GM19324 (cell line): Measurements from ENCODE around the gene WDR70.
"Not testable (repeated sequence)": the region's sequence is repeated elsewhere in the genome, so short reads cannot be mapped to it uniquely, and the experiment has no call there.

Experiments
- ATAC-seq: cut with Tn5 transposase; IDR thresholded peaks from one replicate; pipeline ENCODE4 v1.9.1; 2021; ENCODE audit warnings: mild to moderate bottlenecking, moderate library complexity; ENCODE audit not compliant: unreplicated experiment, low FRiP score

WDR70 gene

DNA sequence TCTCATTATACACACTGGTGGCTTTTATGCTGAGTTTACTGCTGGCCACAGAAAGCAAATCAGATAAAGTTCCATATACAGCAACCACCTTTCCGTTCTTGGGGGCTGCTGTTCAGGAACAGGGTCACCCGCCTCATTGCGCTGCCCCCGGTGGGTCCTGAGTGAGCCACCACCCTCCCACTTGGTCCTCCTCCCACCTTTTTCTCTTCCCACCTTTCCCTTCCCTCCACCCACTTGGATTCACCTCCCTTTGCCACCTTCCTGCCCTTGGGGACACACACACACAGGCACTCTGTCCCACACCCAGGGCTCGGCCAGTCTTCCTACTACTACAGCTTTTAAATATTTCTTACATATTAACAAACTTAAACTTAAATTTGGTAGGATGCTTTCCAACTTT, 127.6 kb downstream of the WDR70 start:
- ATAC-seq = no peak

DNA sequence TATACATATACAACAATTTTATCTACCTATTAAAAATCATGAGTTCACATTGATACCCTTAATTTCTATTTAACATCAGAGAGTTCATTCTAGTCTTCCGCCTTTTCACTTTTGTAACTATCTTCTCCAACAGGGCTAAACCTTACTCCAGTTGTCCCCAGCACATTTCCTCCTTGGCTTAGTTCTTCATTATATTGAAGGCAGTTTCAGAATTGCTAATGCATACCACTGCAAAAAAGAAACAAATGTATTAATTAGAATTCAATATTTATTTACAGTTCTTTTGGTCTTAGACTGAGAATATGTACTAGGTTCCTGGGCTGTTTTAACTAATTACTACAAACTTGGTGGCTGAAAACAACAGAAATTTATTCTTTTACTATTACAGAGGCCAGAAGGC, 132.5 kb downstream of the WDR70 start:
- ATAC-seq = no peak

DNA sequence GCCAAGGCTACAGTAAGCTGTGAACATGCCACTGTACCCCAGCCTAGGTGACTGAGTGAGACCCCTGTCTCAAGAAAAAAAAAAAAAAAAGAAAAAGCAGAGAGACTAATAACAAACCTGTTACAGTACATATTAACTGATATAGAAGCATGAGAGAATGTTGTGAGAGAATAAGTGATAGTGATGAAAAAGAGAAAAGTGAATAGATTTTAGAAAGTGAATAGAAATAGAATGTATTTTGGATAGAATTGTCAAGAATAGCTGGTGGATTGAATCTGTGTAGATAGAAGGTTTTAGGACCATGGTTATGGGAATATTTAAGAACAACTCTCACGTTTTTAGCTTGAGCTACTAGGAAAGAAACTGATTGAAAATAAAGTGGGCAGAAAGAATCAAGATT, 135.8 kb downstream of the WDR70 start:
- no peak for ATAC-seq

DNA sequence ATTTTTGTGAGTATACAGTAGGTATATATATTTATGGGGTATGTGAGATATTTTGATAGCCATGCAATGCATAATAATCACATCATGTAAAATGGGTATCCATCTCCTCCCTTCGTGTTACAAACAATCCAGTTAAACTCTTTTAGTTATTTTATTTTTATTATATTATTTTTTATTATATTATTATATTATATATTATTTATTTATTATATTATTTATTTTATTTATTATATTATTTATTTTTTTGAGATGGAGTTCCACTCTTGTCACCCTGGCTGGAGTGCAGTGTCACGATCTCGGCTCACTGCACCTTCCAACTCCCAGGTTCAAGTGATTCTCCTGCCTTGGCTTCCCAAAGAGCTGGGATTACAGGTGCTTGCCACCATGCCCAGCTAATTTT, 138.6 kb downstream of the WDR70 start:
- no peak for ATAC-seq

GRCh38 chr5:37518356-37518755, 139.2 kb downstream of the WDR70 start:
- ATAC-seq = not testable (repeated sequence)

GRCh38 chr5:37519304-37519703, 140.2 kb downstream of the WDR70 start:
- no peak for ATAC-seq

GRCh38 chr5:37519807-37520206, 140.7 kb downstream of the WDR70 start:
- no peak for ATAC-seq

DNA sequence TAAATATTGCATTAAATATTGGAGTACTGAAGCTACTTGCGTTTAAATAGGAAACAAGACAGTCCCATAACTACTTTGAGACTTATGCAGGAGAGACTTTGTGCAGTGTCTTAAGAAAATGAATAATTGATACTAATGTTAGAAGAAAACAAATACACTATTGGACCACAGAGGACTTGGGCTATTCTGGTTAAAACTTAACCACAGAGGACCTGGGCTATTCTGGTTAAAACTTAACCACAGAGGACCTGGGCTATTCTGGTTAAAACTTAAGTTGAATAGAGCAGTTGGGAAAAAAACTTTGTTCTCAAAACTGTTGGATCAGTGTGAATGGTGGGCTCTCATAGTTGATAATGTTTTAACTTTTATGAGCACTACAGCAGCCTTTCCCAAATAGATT, 141.7 kb downstream of the WDR70 start:
- no peak for ATAC-seq

- no peak for ATAC-seq
These were observed 154.0 kb downstream of the WDR70 start for GRCh38 chr5:37532976-37533740.

DNA sequence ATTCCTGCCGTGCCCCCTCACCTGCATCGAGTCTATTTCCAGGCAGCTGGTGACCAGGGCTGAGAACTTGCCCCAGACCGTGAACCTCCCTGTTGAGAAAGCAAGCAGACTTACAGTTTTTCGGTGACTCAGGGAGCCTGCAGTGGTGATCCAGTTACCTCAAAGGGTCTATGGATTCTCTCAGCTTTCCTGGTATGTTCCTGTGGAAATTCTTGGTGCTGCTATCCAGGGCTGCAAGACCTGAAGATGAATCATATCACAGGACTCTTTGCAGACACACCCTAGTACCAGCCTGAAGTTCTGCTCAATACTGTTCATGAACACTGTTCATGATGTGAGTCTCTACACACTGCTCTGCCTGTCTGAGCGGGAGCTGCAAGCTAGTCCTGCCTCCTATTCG, 154.7 kb downstream of the WDR70 start:
- no peak for ATAC-seq

DNA sequence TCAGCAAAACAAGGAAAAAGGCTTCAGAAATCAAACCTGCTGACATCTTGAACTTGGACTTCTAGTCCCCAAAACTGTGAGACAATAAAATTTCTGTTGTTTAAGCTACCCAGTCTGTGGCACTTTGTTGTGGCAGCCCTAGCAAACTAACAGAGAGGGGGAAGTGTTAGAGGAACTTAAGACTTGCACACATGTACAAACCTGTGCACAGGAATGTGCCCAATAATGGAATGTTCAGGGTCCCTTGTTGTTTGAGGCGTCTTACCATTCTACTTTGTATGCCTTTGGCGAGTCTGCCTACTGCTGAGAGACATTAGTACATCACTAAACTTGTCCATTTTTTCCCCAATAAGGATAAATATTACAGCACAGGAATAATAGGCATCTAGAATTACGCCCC, 160.3 kb downstream of the WDR70 start:
- no peak for ATAC-seq

DNA sequence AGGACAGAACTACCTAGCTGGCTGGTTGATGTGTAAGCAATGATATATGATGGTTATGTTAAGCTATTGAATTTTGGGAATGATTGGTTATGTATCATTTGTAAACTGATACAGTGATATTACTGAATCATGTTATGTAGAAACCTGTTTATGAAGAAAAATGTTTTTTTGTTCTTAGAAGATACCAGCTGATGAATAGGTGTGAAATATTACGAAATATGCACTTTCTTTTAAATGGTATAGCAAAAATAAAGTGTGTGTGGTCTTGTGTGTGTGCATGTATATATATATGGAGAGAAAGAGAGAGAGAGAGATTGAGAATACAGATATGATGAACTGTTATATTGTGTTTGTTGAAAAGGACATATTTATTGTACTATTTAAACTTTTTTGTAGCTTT, 164.1 kb downstream of the WDR70 start:
- no peak for ATAC-seq

DNA sequence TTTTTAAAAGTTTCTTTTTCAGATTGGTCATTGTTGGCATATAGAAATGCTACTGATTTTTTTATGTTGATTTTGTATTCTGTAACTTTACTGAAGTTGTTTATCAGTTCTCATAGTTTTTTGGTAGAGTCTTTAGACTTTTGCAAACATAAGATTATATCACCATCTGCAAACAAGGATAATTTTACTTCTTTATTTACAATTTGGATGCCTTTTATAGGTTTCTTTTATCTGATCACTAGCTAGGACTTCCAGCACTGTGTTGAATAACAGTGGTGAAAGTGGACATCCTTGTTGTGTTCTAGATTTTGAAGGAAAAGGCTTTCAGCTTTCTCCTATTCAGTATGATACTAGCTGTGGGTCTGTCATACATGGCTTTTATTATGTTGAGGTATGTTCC, 170.3 kb downstream of the WDR70 start:
- ATAC-seq = no peak

- ATAC-seq = no peak
These were observed 173.0 kb downstream of the WDR70 start for GRCh38 chr5:37552161-37552560.

- no peak for ATAC-seq
These were observed 173.9 kb downstream of the WDR70 start for GRCh38 chr5:37552770-37553719.

DNA sequence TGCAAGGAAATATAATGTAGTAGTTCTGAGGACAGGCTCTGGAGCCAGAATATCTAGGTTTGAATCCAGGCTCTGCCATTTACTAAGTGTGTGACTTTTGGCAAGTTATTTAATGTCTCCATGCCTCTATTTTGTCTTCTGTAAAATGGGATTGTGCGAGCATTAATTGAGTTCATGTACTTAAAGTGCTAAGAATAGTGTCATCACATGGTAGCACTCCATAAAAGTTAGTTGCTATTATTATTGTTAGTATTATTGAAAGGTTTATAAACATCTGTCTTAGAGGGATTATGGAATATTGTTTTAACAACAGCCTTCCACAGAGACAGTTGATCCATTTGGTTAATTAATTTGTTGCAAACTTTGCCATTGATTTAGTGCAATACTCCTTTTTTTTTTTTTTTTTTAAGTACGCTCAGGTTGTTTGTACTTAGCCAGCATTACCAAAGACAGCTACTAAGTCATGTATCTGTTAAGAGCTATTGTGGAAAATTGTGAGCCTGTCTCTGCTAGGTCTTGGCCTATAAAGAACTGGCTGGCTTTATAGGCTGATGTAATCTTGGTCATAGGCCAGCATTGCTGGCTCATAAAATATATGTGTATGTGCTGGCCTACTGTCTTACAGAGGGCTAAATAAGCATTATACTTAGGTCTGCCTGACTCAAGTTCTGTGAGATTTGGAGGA, 174.7 kb downstream of the WDR70 start:
- ATAC-seq = no peak

DNA sequence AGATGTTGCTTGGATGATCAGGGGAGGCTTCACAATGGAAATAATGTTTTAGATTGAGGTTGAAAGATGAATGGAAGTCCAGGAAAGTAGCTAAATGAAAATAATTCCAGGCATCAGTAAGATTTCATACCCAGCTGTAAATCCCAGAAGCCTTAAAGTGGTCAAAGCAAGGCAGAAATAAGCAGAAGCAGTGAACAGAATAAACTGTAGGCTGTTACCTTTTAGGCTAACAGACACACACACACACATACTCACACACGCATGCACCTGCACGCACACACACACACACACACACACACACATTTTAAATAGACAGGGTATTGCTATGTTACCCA, 175.3 kb downstream of the WDR70 start:
- no peak for ATAC-seq

DNA sequence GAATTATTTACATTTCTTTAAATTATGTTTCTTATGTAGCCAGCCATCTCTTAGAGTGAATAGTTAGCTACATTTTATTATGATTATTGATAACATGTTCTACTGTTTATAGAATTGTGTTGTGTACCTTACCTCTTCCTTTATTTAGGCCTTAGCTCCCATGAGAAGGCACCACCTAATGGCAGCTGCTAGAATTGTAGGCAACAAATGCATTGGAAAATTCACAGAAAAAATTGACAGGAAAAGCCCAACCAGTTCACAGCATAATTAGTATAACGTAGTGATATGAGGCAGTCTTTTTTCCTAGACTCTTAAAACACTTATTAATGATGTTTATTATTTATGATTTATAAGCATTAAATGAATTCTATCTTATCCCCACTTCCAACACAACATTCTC, 175.8 kb downstream of the WDR70 start:
- ATAC-seq = no peak

DNA sequence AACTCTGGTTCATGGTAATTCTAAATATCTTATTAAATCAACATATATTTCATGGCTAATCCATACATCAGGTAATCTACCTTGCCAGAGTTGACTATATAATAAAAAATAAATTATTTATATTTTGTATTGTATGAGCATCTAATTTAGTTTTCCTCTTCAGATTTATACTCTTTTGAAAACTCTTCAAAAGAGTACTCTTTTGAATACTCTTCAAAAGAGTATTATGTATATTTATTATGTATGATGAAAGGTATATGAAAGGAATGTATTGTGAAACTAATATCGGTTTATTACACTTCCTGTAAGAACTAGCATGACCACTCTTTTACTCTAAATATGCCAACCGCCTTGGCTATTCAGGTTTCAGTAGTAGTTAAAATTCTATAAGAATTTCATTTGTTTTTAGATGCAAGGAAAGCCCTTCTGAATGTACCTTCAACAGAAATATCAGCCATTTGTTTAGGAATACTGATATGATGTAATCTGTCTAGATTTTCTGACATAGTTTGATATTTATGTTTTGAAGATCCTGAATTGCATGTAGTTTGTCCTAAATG, 178.7 kb downstream of the WDR70 start:
- no peak for ATAC-seq

- ATAC-seq = no peak
These were observed 186.0 kb downstream of the WDR70 start for GRCh38 chr5:37565062-37565670.

GRCh38 chr5:37567566-37567965, 188.4 kb downstream of the WDR70 start:
- ATAC-seq = no peak
